Hematopoietic multipotent progenitor cell treated with erythropoietin and hydrocortisone succinate and interleukin-3 and kit ligand, for 17 days (in vitro differentiated cells): ENCODE measurements around the gene COPB1.
"Not testable (repeated sequence)": the region's sequence is repeated elsewhere in the genome, so short reads cannot be mapped to it uniquely, and the experiment has no call there.

ENCODE experiments used
- DNase-seq: peaks from one replicate; pipeline ENCODE4 v3.0.0-alpha.2; 2015; ENCODE audit warnings: low spot score

Gene COPB1, protein sequence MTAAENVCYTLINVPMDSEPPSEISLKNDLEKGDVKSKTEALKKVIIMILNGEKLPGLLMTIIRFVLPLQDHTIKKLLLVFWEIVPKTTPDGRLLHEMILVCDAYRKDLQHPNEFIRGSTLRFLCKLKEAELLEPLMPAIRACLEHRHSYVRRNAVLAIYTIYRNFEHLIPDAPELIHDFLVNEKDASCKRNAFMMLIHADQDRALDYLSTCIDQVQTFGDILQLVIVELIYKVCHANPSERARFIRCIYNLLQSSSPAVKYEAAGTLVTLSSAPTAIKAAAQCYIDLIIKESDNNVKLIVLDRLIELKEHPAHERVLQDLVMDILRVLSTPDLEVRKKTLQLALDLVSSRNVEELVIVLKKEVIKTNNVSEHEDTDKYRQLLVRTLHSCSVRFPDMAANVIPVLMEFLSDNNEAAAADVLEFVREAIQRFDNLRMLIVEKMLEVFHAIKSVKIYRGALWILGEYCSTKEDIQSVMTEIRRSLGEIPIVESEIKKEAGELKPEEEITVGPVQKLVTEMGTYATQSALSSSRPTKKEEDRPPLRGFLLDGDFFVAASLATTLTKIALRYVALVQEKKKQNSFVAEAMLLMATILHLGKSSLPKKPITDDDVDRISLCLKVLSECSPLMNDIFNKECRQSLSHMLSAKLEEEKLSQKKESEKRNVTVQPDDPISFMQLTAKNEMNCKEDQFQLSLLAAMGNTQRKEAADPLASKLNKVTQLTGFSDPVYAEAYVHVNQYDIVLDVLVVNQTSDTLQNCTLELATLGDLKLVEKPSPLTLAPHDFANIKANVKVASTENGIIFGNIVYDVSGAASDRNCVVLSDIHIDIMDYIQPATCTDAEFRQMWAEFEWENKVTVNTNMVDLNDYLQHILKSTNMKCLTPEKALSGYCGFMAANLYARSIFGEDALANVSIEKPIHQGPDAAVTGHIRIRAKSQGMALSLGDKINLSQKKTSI

DNA sequence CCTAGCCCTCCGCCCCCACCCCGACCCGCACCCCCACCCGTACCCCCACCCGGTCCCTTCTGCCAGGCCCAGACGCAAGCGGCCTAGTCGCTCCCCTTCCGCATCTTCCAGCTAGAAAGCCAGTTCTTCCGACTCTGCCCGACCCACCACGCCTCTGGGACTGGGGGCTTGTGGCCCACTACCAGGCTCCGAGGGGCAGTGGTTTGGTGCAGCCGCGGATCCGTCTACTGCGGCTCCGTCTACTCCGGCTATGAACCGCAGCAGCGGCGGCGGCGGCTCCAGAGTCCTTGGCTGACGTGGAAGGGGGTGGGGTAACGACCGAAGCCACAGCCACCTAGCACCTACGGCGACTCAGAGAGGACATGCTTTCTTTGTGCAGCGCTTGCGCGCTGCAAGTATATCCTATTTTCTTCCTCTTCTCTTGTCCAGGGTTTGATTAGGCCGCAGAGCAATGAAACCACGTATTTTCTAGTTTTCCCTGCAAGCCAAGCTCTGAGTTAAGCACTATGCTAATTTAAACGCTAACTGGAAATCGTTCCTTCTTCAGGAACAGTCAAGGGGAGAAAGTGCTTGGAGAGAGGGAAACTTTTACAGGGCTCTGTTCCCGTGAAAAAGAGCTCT lies at the start of gene COPB1:
COPB1 (minus strand) TSS at position 252 of the 621 bp plus-strand sequence. CDS start 883 bp downstream, outside the sequence.
- peak; percentile 86 for DNase-seq

DNA sequence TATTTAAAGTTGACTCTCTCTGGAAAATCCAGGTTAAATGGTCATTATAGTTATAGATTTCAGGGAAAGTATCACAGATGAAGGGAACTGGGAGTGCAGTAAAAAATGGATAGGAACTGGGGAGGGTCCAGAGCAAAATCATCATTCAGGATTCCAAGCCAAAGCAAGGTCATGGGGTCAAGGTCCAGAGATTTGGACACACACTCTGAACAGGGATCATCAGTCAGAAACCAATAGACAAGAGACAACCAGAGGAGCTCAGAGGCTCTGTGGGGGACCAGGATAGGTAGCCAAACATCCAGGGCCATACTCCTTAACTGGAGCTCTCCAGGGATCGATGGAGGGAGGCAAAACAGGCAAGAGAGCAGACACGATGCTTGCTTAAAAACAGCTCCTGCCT lies 47.8 kb upstream of the COPB1 start:
- DNase-seq: no peak

DNA sequence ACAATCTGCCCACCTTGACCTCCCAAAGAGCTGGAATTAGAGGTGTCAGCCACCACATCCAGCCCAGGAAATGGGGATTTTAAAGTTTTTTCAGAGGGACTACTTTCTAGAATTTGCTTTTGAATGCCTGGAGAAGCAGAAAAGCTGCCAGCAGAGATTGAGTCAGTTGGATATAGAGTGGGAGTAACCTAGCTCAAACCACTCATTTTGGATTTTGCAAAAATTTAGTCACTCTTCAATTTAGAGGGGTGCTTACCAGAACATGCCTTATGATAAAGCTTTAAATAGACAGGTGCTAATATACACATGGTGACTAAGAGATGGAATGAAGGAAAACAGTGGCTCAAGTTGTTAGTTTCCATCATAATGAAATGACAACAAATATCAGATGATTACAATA lies 47.1 kb upstream of the COPB1 start:
- DNase-seq: no peak

DNA sequence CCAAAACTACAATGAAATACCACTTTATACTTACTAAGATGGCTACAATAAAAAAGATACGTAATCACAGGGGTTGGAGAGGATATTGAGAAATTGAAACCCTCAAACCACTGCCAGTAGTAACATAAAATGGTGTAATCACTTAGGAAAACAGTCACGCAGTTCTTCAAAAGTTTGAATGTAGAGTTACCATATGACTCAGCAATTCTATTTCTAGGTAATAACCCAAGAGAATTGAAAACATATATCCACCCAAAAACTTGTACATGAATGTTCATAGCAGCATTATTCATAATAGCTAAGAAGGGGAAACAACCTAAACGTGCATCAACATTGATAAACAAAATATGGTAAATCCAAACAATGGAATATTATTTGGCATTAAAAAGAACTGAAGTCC lies 45.0 kb upstream of the COPB1 start:
- peak; percentile 9 for DNase-seq

DNA sequence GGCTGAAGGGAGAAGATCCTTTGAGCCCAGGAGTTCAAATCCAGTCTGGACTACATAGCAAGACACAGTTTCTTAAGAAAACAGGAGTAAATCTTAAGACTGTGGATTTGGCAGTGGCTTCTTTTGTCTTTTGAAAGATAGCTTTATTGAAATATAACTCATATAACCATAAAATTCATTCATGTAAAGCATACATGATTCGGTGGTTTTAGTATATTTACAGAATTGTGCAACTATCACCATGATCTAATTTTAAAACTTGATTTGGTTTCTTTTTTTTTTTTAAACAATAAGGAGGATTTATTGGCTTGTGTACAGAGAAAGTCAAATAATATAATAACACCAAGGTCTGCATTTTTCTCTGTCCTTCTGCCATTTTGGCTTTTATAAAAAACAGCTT lies 43.6 kb upstream of the COPB1 start:
- no peak for DNase-seq

DNA sequence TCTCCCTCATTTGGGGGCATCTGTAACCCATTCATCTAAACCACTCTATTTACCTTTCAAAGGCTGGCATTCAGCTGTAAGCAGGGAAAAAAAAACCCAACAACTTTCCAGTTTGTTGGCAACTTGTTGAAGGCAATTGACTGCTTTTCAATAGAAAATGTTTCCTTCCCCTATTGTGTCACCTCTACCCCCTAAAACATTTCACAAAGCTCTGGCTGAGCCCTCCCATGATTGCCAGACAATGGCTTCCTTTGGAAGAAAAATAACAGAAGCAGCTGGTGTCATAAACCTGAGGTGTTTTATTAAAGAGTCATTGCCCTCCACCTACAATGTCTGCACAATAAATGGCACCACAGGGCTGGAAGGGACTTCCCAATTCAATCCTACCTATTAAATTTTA lies 42.7 kb upstream of the COPB1 start:
- DNase-seq: no peak

DNA sequence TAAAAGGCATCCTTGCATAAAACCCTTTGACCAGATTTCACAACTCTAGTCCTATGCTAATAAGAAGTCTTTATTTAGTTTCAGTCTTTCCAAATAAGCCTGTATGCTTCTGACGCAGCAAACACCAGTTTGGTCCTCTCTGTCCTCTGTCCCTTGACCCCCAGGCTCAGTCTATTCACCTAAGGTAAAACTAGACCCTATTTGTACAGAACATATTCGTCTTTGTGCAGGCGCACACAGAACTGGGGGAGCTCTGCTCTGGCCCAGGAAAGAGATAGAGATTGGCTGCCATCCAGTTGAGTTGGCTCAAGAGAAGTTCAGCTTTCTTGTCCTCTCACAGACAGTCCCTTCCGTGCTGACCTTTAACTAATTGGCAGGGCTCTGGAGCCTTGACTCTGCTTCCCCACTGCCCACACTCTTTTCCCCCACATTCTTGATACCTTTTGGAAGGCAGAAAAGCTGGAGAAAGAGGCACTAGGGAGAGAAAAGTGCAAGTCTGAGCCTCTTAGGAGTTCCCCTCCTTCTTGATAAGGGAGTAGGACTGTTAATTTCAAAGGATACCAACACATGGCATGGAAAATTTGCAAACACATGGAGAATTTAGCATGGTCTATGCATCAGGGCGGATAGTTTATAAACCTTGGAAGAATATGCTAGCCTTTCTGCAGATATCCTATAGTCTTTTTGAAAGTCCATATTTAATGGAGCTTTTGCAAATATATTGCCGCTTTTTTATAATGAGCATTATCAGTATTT lies 41.8 kb upstream of the COPB1 start:
- DNase-seq: no peak

DNA sequence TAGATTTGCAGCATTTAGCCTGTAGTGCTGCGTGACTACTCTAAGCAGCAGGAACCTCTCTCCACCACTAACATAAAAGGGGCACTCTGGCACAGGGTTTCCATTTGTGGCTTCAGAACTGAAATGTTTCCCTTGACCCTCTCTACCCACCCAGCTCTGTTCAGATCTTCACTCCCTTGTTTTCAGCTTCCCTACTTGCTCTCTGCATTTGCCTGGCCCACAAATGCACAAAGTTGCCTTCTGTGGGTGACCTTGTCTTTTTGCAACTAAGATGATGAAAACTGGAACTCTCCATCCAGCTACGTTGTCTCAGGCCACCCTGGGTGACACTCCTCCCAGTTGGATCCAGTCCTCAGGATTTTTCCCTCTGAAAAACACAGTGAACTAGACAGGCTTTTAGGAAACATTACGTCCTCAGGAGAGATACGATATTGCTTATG lies 40.4 kb upstream of the COPB1 start:
- no peak for DNase-seq

DNA sequence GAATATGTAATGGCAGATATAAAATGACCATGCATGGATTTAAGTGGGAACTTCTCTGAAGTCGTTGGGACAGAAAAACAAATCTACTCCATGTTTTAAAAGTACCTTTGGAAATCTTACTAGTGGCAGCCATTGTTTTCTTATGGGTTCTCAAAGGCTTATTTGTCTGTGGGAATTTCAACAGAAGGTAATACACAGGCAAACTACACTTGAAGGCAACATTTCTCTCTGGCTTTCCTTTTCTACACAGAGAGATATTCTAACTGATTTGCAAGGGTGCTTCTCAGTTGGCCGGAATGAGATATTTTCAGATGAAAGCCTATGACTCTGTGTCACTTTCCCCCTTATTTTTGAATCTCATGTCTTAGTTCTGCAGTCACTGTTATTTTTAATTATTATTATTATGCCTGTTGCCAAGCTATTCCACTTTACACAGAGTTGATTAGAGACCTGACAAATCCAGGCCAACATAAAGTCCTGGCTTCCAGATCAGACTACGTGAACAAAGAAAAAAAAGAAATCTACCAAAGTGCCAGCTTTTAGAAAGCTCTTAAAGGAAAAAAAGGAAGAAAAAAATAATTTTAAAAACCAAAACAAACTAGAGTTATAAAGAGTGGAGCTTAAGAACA lies 39.4 kb upstream of the COPB1 start:
- DNase-seq: no peak

DNA sequence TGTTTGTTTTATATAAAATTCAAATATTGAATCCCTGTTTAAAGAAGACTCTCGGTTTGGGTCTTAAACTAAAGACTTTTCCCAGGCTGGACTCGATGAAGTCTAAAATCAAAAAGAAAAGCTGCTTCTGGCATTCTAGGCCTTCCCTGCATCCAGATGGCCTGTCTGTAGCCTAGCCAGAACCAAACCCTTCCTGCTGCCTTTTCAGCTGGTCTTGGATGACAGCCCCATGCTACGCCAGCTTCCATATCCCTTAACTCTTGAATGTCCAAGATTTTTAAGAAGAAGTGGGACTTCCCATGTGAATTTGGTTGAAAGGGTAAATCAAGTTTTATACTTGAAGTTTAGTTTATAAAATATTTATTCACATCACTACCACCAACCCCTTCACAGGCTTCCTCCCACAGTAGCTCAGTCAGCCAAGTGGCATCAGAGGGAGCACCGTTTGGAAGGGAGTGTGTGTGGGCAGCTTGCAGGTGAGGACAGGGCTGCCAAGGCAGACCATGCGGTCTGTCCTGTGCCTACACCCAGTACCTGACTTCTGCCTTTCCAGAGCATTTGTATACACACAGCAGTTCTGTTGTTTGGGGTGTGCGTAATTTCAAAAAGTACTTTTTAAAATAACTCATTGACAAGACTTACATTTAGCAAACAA lies 38.8 kb upstream of the COPB1 start:
- DNase-seq: no peak

DNA sequence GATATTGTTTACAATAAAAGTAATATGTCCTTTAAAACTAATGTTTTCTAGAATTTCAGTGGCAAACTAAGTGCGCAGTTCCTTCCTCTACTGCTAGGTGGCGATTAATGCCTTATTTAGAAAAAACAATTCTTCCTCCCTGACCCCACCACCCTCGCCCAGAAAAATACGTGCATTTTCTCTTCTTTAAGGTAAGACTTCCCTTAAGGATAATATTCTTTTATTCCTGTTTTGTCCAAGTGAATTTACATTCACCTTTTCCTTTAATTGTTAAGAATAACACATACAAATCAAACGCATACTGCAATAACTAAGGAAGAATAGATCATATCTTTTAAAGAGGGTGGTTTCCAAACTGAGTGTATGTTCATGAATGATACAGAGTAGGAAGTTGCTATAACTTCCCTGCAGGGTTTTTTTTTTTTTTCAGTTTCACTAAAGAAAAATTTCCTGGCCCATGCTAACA lies 37.6 kb upstream of the COPB1 start:
- peak; percentile 38 for DNase-seq

DNA sequence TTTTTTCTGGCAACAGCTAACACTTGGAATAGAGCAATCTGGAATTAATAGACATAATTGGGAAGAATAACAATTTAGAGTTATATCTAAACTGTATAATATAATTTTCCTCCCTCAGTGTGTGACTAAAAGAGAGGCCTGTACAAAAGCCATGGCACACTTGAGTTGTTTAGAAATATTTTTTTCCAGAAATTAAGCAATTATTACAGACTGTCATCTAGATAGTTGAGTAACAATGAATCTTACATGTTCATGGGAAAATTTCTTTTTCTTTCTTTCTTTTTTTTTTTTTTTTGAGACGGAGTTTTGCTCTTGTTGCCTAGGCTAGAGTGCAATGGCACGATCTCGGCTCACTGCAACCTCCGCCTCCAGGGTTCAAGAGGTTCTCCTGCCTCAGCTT lies 35.6 kb upstream of the COPB1 start:
- not testable (repeated sequence) for DNase-seq

DNA sequence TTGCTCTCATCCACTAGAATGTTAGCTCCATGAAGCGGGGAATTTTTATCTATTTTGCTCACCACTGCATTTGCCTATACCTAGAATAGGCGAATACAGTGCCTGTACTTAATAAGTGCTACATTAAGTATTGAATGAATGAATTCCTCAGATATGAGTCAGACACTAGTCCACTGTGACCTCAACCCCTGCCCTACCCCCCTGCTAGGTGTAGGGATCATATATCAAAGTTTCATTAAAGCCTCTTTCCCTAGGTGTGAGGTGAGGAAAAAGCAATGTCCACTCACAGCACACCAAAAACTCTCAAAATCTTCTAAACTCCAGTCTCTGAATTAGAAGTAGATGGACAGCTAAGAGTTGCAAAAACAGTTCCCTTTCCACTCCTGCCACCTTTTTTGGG lies 30.3 kb upstream of the COPB1 start:
- DNase-seq: no peak

DNA sequence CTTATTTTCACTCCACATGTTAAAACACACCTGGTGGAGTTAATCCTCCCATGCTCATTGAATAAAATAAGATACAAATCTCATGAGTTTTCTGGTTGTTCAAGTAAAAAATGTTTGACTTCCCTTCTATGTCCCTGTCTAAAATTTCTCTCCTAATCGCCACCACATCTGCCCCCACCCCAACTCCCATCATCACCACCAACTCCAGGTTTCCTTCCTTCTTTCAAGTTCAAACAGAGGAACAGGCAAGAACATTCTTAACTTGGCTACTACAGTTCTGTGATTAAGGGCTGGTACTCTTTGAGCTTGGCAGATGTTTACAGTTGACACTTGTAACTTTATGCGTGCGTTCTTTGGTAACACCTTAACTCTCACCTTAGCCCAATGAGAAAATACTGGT lies 29.7 kb upstream of the COPB1 start:
- no peak for DNase-seq

DNA sequence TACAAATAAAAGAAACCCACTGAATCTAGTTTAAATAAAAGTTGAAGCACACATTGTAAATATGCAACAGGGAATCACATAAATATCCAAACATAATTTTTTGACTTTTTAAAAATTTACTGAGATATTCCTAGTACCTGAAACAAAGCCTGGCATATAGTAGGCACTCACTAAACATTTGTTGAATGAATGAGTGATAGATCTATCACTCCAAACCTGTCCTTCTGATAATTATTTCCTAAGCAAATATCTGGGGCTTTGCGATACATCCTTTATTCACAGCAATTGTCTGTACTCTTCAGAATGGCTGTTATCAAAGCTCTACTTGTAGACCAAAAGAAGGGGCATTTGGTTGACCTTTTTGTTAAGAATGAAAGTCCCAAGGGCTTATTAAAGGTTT lies 23.2 kb upstream of the COPB1 start:
- DNase-seq: no peak

DNA sequence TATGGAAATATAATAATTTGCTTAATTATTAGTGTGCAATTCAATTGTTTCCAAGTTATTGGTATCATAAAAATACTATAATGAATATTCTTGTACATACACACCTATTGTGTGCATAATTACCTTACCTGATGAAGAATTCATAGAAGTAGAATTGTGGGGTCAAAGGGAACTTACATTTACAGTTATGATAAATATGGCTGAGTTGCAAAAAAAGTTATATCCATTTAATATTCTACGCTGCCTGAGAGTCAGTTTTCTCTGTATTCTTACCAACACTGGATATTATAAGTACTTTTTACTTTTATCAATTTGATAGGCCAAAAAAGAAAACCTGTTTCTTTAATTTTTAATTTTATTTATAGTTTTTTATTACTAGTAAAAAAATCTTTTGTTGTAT lies 22.6 kb upstream of the COPB1 start:
- DNase-seq: no peak

DNA sequence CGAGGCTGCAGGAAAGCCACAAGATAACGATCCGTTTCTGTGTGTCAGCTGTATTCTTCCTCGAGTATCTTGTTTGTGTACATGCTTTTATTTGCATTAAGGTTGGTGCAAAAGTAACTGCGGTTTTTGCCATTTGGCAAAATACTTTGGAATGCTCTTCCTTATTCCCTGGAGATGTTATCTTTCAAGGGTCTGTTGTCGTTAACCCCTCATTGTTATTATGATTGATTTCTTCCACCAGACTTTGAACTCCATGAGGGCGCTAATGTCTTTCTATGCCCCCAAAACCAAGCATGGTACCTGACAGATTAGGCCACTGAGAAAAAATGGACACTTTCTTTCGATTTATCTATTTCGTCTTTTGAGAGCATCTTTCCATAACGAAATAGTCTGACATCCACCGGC lies 21.1 kb upstream of the COPB1 start:
- DNase-seq: no peak

DNA sequence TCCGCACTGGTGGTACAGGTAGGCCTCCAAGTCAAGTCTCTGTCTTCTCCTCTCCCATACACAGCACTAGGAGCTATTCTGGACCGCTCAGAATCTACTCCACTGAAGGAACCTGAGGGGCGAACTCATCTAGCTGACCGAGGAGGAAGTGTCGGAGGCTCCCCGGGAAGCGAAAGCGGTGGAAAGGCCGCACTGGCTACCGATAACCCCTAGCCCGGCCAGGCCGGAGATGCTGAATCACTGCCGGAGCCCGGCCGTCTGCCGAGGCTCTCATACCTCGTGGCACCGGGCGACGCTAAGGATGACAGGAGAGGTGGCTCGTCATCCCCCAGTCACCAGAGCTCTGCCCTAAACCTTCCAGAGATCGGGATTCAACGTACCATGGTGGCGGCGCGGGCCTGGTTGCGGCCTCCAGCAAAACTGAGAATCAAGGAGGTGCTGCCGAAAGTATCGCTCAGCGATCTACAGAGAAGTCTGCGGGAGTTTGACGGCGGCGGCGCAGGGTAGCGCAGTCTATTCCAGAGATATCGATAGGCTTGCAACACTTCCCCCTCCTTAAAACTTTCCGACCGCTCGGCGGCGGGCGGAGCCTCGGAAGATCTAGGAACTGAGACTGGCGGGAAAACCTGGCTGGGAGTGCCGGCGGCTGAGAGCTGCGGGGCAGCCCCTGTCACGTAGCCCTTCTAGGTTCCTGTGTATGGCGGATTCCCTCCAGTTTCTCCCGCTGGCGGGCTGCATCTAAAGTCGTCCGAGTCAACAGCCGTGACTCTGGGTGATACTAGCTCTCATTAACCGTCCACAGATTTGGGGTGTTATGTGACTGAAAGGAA lies 20.5 kb upstream of the COPB1 start, which contains the start of gene PSMA1:
PSMA1 (minus strand) TSS at position 470 of the 830 bp plus-strand sequence; CDS start at position 383, 87 bp downstream.
- DNase-seq: peak; percentile 87

DNA sequence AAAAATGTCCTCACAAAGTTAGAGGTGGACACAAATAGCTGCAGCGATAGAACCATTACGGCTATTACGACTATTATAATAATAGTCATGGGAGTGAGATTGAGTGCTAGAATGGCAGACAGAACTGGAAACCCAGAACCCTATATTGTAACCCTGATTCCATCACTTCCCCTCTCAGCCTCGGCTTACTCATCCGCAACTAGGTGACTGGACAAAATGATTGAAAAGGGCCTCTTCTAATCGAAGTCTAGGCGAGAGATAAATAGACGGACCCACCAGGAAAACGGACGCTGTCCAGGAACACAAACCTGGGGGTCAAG lies 19.9 kb upstream of the COPB1 start:
- DNase-seq: no peak

DNA sequence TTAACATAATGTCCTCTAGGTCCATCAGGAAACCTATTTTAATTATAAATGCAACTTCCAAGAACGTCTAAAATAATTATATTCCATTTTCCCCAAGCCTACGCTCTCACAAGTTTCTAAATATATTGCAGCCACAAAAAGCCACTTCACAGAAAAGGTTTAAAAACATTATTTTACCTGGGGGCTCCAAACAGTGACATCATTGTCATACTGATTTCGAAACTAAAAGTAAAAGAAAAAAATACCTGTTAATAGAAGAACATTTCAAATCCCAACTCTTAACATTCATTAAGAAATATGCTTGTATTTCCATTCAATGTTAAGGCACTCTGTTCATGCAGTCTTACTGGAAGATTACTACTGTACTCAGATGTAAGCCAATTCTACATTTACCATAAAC lies 19.2 kb upstream of the COPB1 start:
- no peak for DNase-seq
